Head of caudate nucleus (tissue), 42 donors: ENCODE data around the gene HOOK2.
"Not testable (repeated sequence)": the region's sequence is repeated elsewhere in the genome, so short reads cannot be mapped to it uniquely, and the experiment has no call there.

Experiments used
- DNase-seq, 42 donors: peaks; one replicate each; pipeline versions ENCODE4 v3.0.0 to v3.0.0-alpha.2; 2020 to 2021; ENCODE audit warnings: mixed read lengths in 7 of 42
- intact Hi-C: fragments of 100-400 bp; cut with DNase I; formaldehyde crosslinking; loops from one replicate; pipeline ENCODE4 v1.15.0; 2022

The HOOK2 gene, protein sequence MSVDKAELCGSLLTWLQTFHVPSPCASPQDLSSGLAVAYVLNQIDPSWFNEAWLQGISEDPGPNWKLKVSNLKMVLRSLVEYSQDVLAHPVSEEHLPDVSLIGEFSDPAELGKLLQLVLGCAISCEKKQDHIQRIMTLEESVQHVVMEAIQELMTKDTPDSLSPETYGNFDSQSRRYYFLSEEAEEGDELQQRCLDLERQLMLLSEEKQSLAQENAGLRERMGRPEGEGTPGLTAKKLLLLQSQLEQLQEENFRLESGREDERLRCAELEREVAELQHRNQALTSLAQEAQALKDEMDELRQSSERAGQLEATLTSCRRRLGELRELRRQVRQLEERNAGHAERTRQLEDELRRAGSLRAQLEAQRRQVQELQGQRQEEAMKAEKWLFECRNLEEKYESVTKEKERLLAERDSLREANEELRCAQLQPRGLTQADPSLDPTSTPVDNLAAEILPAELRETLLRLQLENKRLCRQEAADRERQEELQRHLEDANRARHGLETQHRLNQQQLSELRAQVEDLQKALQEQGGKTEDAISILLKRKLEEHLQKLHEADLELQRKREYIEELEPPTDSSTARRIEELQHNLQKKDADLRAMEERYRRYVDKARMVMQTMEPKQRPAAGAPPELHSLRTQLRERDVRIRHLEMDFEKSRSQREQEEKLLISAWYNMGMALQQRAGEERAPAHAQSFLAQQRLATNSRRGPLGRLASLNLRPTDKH

DNA sequence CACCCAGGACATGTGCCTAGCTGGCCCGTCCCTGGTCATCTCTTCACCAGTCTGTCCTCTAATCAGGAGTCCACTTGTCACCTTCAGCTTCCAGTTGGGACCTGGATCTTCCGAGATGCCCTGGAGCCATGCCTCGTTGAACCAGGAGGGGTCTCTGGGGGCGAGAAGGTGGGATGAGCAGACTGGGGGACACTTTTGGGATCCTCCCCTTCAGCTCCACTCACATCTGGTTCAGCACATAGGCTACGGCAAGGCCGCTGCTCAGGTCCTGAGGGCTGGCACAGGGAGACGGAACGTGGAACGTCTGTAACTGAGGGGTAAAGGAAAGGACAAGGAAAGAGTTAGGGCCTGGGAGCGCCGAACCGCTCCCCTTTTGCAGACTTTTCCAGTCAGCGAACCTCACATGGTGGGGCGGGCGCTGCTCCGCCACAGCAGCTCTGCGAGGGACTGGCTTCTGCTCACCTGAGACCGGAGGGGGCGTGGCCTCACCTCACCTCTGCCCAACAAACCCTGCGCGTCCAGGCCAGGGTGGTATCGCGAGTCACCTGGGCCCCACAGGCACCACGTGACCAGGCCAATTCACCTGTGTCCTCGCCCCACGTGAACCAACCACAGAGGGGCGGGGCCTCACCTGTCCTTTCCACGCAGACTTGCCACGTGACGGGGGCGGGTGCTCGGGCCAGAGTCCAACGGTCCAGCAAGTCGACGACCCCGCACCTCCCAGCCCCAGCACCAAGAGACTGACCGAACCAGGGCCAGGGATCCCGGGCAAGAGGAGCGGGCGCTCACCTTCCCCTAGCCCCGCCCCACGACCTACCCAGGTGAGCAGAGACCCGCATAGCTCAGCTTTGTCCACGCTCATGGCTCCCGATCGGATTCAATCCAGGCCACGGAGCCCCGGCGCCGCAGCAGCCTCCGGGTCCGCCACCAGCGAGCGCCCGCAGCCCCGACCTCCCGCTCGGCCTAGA lies at the start of gene HOOK2:
TSS of gene HOOK2 (minus strand) at position 965 of the 968 bp plus-strand sequence. CDS start at position 862, 103 bp downstream.
- intact Hi-C loops: no loop called here
- peak in 33 of 42 donors; percentile 25 to 79 (median 60) for DNase-seq

DNA sequence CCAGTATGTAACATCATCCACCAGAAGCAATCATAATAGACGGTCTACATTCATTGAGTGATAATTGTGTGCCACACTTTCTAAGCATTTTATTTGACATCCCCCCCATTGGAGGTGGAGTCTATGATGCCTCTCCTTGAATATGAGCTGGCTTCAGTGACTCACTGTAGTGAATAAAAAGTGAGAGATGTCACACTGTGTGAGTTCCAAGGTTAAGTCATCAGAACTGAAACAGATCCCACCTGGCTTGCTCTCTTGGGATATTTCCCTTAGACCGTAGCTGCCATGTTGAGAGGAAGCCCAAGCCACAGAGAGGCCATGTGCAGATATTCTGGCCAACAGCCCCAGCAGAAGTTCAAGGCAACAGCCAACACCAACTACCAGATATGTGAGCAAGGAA lies 46.4 kb upstream of the HOOK2 start:
- no peak for DNase-seq
- intact Hi-C loops: no loop called here

DNA sequence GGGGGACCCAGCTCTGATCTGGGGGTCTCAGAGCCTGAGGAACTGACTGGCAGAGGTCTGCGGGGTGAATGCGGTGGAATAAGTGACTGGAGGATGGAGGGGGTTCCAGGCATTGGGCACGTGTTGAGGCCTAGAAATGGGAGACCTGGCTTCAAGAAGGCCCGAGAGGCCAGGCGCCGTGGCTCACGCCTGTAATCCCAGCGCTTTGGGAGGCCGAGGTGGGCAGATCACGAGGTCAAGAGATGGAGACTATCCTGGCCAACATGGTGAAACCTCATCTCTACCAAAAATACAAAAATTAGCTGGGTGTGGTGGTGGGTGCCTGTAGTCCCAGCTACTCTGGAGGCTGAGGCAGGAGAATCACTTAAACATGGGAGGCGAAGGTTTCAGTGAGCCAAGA lies 42.5 kb upstream of the HOOK2 start:
- DNase-seq, intact Hi-C loops: not testable (repeated sequence)

DNA sequence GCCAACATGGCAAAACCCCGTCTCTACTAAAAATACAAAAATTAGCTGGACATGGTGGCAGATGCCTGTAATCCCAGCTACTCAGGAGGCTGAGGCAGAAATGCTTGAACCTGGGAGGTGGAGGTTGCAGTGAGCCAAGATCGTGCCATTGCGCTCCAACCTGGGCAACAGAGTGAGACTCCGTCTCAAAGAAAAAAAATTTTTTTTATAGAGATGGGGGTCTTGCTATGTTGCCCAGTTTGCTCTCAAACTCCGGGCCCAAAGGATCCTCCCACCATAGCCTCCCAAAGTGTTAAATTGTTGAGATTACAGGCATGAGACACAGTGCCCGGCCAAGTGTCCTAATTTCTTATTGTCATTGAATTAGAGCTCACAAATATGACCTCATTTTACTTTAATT lies 41.8 kb upstream of the HOOK2 start:
- intact Hi-C loops, DNase-seq: not testable (repeated sequence)

DNA sequence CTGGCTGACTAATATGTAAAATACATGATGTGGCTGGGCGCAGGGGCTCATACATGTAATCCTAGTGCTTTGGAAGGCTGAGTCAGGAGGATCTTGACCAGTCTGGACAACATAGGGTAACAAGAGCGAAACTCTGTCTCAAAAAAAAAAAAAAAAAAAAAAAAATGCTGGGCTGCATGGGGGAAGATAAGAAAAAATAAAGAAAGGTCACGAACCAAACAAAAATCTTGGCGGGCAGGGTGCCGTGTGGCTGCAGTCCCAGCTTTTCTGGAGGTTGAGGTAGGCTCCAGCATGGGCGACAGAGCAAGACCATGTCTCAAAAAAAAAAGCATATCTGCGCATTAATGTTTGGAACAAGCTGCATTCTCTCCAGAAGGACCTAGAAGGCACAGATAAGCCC lies 39.7 kb upstream of the HOOK2 start:
- no peak for DNase-seq
- intact Hi-C loops: no loop called here

DNA sequence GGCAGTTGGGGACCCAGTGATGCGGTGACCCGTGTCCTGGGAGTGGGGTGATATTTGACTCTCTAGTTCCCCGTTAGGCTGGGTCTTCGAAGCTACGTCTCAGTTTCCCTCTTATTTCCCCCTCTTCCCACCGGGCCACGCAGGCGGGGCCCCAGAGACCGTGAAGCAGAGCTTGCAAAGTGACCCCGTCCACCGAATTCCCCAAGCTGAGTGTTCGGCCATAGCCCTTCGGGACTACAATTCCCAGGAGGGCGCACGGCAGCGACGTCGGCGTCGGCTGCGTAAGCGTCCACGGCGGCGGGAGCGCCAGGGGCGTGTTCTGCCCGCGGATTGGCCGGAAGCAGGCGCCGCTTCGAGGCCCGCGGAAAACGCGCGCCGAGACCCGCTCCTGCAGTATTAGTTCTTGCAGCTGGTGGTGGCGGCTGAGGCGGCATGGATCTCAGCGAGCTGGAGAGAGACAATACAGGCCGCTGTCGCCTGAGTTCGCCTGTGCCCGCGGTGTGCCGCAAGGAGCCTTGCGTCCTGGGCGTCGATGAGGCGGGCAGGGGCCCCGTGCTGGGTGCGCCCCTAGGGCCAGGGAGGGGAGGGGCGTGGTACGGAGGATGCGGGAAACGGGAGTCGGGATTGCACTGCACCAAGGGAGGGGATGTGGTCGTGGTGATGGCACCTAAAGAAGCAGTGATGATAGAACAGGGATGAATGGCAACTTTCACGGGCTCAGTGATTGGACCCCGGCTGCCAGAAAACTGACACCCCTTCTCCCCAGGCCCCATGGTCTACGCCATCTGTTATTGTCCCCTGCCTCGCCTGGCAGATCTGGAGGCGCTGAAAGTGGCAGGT lies 31.1 kb upstream of the HOOK2 start, which contains the start of gene RNASEH2A:
TSS of gene RNASEH2A (plus strand) at position 343 of the 840 bp plus-strand sequence. CDS start at position 433, 90 bp downstream.
- intact Hi-C loops: no loop called here
- peak; percentile 82 to 97 (median 92) for DNase-seq

DNA sequence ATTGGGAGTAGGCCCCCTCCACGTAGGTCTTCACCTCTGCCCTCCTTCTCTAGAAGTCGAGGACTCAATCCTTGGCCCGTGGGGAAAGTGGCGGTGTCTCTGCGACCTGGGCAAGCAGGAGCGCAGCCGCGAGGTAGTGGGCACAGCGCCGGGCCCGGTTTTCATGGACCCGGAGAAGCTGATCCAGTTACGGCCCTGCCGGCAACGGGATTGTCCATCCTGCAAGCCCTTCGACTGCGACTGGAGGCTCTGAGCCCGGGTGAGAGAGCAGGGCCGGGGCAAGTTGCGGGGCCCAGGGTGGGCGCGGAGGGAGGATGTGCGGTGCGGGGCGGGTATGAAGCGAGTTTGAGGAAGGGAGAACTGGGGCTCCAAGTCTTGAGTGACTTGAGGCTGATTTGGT lies 28.7 kb upstream of the HOOK2 start:
- intact Hi-C loops: no loop called here
- no peak for DNase-seq

DNA sequence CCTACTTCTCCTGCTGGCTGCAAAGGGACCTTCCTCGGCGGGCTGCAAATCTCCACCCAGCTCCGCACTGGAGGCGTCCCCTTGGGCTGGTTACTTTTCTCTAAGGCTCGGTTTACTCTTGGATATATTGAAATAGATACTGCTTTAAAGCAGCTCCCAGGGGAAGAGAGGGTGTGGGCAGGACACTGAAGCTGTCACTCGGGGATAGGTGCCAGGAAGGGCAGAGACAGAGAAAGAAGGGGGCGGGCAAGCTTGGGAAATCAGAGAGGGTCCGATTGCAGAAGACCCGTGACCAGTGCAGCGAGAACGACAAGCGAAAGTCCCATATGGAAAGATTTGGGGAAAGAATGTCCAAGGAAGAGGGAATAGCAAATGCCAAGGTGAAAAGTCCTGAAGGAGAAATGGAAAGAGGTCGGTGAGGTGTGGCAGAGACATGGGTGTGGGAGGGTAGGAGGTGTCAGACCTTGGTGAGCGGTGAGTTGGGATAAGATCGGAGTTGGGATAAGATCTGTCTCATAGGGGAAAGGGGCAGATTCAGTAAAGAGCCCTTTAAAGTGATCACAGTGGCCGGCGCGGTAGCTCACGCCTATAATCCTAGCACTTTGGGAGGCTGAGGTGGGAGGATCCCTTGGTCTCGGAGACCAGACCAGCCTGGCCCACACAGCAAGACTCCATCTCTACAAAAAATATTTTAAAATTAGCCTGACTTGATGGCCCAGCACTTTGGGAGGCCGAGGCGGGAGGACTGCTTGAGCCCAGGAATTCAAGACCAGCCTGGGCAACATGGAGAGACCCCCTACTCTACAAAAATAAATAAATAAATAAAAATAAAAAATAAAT lies 27.1 kb upstream of the HOOK2 start:
- intact Hi-C loops: no loop called here
- DNase-seq: peak in 7 of 42 donors; percentile 23 to 38 (median 28)

DNA sequence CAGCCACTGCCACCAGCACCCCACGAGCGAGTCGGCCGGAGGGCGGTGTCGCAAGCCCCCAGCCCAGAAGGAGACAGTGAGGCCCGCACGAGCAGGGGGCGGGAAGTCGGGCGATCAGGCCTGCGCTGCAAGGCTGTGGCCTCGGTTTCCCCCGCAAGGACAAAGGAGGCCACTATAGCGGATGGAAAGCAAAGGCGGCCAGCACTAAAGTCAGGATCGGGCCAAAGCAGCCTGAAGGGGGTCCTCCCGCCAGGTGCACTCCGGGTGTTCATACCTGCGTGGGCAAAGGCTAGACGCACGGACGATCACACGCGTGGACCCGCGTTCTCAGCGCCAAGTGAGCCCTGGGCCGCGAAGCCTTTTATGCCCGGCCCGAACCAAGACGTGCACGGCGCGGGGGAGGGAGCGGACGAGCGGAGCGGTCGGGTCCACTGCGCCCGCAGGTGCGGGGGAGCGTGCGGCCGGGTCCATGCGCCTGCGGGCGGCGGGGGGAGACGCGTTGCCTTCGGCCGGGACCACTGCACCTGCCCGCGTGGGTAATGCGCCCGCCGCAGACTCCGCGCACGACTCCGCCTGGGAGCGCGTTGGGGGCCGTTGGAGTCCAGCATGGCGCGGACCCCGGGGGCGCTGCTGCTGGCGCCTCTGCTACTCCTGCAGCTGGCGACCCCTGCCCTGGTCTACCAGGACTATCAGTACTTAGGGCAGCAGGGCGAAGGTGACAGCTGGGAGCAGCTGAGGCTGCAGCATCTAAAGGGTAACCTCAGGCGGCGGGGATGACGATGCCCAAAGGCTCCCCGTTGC lies 26.3 kb upstream of the HOOK2 start, which contains the start of the genes PRDX2 and THSD8:
TSS of gene PRDX2 (minus strand) at position 335 of the 801 bp plus-strand sequence. CDS start 539 bp downstream, outside the sequence.
TSS of gene THSD8 (plus strand) at position 604 of the 801 bp plus-strand sequence. CDS start at position 607, 3 bp downstream.
- intact Hi-C loops: no loop called here
- peak; percentile 51 to 93 (median 84) for DNase-seq

DNA sequence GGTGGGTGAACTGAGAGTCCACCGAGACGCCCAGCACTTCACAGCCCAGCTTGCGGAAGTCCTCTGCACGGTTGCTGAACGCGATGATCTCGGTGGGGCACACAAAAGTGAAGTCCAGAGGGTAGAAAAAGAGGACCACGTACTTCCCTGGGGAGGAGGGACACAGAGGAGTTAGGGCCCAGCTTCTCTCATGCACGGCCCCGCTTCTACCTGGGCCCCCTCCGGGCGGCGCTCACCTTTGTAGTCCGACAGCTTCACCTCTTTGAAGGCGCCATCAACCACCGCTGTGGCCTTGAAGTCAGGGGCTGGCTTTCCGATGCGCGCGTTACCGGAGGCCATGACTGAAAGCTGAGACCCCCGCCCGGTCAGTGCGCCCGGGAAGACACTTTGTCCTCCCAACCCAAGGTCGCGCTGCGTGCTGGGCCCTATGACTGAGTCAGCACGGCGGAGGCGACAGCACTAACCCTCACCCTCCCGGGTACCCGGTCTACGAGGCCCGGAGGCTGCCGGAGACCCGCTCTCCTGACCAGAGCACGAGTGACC lies 25.6 kb upstream of the HOOK2 start:
- intact Hi-C loops: no loop called here
- DNase-seq: peak in 25 of 42 donors; percentile 19 to 75 (median 44)

DNA sequence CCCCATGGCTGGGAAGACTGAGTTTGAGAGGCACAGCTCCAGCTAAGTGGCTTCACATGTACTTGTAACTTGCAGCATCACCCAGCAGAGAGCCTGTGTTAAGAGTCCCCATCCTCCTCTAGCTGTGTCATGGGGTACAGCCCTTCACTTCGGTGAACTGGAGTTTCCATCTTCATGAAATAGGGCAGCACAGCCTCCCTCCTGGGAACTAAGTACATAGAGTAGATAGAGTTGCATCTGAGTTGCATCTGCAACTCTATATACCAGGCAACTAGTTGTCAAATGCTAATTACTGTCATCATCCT lies 25.1 kb upstream of the HOOK2 start:
- no peak for DNase-seq
- intact Hi-C loops: no loop called here

DNA sequence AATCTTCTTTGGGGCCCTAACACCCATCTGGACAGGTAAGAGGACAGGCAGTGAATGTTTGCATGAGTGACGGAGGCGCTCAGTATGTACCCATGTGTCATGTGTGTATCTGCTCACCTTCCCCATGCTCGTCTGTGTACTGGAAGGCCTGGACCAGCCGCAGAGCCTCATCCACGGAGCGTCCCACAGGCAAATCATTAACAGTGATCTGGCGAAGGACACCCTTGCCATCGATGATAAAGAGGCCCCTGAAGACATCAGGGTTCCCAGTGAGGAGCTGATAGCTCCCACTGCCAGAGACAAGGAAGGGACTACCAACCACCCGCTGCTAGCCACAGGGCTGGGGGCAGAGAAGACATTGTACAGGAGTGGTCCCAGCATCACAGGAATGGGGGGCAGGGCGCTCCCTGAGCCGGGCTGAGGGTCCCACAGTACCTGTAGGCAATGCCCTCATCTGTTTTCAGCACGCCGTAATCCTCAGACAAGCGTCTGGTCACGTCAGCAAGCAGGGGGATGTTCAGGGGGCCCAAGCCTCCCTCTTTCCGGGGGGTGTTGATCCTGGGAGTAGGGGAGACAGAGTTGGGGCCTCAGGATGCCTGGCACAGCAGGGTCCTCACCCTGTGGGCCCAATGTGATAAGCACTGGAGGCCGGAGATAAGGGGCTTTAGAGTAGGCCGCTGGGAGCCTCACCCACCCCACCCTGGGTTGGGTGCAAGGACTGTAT lies 24.6 kb upstream of the HOOK2 start:
- intact Hi-C loops: loop anchor here (5.0 kb wide), 1 partner anchor 38 kb away; no protein-coding TSS in a partner anchor
- DNase-seq: no peak

DNA sequence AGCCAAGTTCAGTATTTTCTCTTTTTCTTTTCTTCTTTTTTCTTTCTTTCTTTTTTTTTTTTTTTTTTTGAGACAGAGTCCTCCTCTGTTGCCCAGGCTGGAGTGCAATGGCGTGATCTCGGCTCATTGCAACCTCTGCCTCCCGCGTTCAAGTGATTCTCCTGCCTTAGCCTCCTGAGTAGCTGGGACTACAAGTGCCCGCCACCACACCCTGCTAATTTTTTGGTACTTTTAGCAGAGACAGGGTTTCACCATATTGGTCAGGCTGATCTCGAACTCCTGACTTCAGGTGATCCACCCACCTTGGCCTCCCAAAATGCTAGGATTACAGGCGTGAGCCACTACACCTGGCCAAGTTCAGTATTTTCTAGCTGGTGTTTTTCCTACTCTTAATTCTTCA lies 22.3 kb upstream of the HOOK2 start:
- not testable (repeated sequence) for DNase-seq

DNA sequence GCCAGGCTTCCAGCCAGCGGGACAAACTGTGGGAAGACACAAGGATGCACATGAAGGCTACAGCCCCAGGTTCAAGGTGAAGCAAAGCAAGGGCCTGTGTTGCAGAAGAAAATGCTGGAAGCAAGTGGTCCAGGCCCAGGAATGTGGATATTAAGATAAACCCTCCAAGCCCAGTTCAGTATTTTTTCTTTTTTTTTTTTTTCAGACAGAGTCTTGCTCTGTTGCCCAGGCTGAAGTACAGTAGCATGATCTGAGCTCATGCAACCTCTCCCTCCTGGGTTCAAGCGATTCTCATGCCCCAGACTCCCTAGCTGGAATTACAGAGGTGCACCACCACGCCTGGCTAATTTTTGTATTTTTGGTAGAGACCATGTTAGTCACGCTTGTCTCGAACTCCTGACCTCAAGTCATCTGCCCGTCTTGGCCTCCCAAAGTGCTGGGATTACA lies 21.8 kb upstream of the HOOK2 start:
- DNase-seq: no peak
- intact Hi-C loops: loop anchor here (2.0 to 5.0 kb wide), 2 partner anchors 20 to 35 kb away; no protein-coding TSS in a partner anchor

More for the DNA sequence above, 22.3 kb upstream of the HOOK2 start:
- intact Hi-C loops: loop anchor here (2.0 to 5.0 kb wide), 2 partner anchors 21 to 35 kb away; no protein-coding TSS in a partner anchor
